Suprapubic skin (tissue), 4 donors: ENCODE results near the gene BAIAP2. TPM values are rescaled to one million over a fixed set of nuclear protein-coding genes. Genes with fewer than 3 reads are reported as not detected.

ENCODE experiments used
- DNase-seq, 2 donors: peaks; one replicate each; pipeline ENCODE4 v3.0.0-alpha.2; 2019; ENCODE audit warnings: low spot score in 2 of 2
- H3K27ac ChIP-seq: fragments of 200-600 bp; sonication (generic); one replicate; pipeline ENCODE4 v1.5.1; 2019
- H3K27me3 ChIP-seq: fragments of 200-600 bp; sonication (generic); one replicate; pipeline ENCODE4 v1.5.1; 2019
- H3K36me3 ChIP-seq: fragments of 200-600 bp; sonication (generic); one replicate; pipeline ENCODE4 v1.5.1; 2019
- H3K4me1 ChIP-seq: fragments of 200-600 bp; sonication (generic); one replicate; pipeline ENCODE4 v1.5.1; 2019
- H3K4me3 ChIP-seq: fragments of 200-600 bp; sonication (generic); one replicate; pipeline ENCODE4 v1.5.1; 2019; ENCODE audit warnings: mild to moderate bottlenecking
- H3K9me3 ChIP-seq: fragments of 200-600 bp; sonication (generic); one replicate; pipeline ENCODE4 v1.5.1; 2019
- EP300 ChIP-seq: sonication (generic); formaldehyde crosslinking; IDR thresholded peaks from one replicate; pipeline ENCODE4 v1.6.1; 2017; ENCODE audit warnings: antibody characterized with exemption
- POLR2A ChIP-seq, 2 donors: fragments of 450-650 bp; IDR thresholded peaks; one replicate each; pipeline ENCODE4 v1.6.1; 2017; ENCODE audit warnings: antibody characterized with exemption in 2 of 2, mild to moderate bottlenecking in 2 of 2, moderate library complexity in 2 of 2
- POLR2AphosphoS5 ChIP-seq, 3 donors: sonication (generic); formaldehyde crosslinking; IDR thresholded peaks; one replicate each; pipeline ENCODE4 v1.6.1; 2017; ENCODE audit warnings: antibody characterized with exemption in 3 of 3
- WGBS: methylation state at CpG from one replicate; pipeline ENCODE4 v1.1.5; 2018; 5-methylcytosine and 5-hydroxymethylcytosine counted together
- total RNA-seq, 4 donors: library from RNA; depleted of rRNA; stranded (reverse); fragments of >200 nt; gene quantifications; one replicate each; pipeline ENCODE4 v1.1.0, GENCODE V29; 2016
- TF ChIP-seq, protein P1 (sequence below), 2 donors: fragments of 200-600 bp in 1 of 2; fragments of 450-650 bp in 1 of 2; sonication (generic) in 1 of 2; IDR thresholded peaks; one replicate each; pipeline ENCODE4 v1.5.1; 2016 to 2019; ENCODE audit warnings: antibody characterized with exemption in 2 of 2, mild to moderate bottlenecking in 1 of 2, moderate library complexity in 1 of 2

The BAIAP2 gene
- total RNA-seq, 4 donors from 2014 or later, result 214 to 283 (median 260) TPM

DNA sequence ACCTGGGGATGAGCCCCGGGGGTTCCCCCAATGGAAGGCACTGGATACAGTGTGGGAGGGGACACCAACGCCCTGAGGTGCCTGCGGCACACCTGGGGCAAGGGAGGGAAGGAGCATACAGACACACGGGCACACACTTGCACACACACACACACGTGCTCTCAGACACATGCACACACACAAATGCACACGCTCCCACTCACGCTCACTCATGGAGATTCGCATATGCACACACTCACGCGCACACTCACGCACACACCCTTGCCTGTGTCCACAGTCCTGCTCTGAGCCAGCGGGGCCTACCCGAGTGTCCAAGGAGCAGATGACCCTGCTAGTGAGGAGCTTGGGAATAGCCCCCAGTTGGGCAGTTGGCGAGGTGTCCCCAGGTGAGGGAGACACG is 113.6 kb downstream of the BAIAP2 start:
- H3K9me3 ChIP-seq, result no peaks in the 10 kb centered on the region
- no peak overlapping the region for H3K4me3 ChIP-seq
- TF ChIP-seq, protein P1, sequence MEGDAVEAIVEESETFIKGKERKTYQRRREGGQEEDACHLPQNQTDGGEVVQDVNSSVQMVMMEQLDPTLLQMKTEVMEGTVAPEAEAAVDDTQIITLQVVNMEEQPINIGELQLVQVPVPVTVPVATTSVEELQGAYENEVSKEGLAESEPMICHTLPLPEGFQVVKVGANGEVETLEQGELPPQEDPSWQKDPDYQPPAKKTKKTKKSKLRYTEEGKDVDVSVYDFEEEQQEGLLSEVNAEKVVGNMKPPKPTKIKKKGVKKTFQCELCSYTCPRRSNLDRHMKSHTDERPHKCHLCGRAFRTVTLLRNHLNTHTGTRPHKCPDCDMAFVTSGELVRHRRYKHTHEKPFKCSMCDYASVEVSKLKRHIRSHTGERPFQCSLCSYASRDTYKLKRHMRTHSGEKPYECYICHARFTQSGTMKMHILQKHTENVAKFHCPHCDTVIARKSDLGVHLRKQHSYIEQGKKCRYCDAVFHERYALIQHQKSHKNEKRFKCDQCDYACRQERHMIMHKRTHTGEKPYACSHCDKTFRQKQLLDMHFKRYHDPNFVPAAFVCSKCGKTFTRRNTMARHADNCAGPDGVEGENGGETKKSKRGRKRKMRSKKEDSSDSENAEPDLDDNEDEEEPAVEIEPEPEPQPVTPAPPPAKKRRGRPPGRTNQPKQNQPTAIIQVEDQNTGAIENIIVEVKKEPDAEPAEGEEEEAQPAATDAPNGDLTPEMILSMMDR (IDR thresholded peaks at IDR 0.05), result no peak
- TF ChIP-seq POLR2AphosphoS5 (IDR thresholded peaks at IDR 0.05) (no peak), EP300 (no peak), POLR2A (IDR thresholded peaks at IDR 0.05) (no peak)
- WGBS, result 61% methylated on average over 3 of the region's 15 CpGs
- H3K27me3 ChIP-seq, result peaks cover 18% of the 10 kb centered on the region
- H3K36me3 ChIP-seq, result no peaks in the 10 kb centered on the region
- no peak for DNase-seq
- H3K27ac ChIP-seq, result no peak overlapping the region
- H3K4me1 ChIP-seq, result peaks cover 5% of the 10 kb centered on the region

DNA sequence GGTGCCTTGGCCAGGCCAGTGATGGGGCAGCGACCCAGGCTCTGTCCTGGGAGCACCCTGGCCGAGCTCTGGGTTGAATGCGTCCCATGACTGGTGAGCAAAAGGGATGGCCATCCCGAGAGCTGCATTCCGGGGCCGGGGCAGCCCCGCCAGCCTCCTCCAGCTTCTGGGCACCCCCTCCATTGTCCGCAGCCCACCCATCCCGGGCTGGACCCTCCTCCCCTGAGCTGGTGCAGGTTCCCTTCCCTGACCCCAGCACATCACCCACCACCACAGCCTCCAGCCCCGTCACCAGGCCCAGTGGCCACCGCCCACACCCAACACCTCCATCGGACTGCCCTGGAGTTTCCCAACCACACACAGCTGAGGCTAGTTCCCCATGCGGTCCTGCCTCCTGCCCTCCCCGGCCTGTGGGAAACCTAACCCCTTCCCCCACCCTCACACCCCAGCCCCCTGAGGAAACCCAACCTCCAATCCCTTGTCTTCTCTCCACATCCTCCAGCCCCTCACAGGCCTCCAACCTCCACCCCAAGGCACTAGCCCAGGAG is 114.1 kb downstream of the BAIAP2 start:
- Histone ChIP-seq H3K27me3 (peaks cover 18% of the 10 kb centered on the region), H3K27ac (no peak overlapping the region), H3K4me1 (peaks cover 5% of the 10 kb centered on the region), H3K9me3 (no peaks in the 10 kb centered on the region), H3K4me3 (no peak overlapping the region), H3K36me3 (no peaks in the 10 kb centered on the region)
- no peak for DNase-seq
- TF ChIP-seq, protein P1 (IDR thresholded peaks at IDR 0.05), result no peak
- TF ChIP-seq EP300, result no peak
- no peak for TF ChIP-seq POLR2AphosphoS5 (IDR thresholded peaks at IDR 0.05)
- TF ChIP-seq POLR2A (IDR thresholded peaks at IDR 0.05), result no peak
- 84% methylated on average over 10 of the region's 14 CpGs for WGBS

DNA sequence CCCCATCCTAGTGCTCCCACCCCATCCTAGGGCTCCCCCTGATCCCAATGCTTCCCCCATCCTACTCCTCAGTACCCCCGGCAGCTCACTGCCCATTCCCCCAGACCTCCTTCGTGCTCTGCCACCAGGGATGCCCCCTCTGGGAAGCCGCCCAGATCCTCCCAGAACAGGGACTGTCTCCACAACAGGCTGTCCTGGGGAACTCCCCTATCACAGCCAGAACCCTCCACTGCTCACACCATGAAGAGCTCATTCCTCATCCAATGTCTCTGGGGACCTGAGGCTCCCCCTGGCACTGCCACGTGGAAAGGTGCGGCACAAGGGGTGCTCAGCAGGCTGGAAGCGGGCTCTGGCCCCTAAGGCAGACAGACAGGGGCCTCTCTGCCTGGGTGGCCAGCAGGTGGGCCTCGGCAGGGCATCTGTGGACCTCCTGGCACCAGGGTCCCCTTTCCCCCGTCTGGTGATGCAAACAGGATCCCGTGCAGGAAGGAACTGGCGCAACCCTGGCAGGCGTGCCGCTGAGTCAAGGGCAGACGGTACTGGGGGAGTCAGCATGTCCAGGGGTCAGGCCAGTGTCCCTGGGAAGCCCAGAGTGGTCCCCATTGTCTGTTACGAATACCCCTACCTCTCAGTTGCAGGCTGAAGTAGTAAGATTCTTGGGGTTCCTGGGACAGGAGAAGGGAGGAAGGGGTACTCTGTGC is 115.6 kb downstream of the BAIAP2 start:
- TF ChIP-seq, protein P1 (IDR thresholded peaks at IDR 0.05), result no peak
- TF ChIP-seq POLR2AphosphoS5 (IDR thresholded peaks at IDR 0.05) (no peak), EP300 (no peak), POLR2A (IDR thresholded peaks at IDR 0.05) (no peak)
- 95% methylated on average over 3 of the region's 14 CpGs for WGBS
- no peaks in the 10 kb centered on the region for H3K36me3 ChIP-seq
- no peaks in the 10 kb centered on the region for H3K9me3 ChIP-seq
- no peak overlapping the region for H3K4me3 ChIP-seq
- peaks cover 18% of the 10 kb centered on the region for H3K27me3 ChIP-seq
- H3K27ac ChIP-seq, result no peak overlapping the region
- peaks cover 5% of the 10 kb centered on the region for H3K4me1 ChIP-seq
- DNase-seq, result no peak

DNA sequence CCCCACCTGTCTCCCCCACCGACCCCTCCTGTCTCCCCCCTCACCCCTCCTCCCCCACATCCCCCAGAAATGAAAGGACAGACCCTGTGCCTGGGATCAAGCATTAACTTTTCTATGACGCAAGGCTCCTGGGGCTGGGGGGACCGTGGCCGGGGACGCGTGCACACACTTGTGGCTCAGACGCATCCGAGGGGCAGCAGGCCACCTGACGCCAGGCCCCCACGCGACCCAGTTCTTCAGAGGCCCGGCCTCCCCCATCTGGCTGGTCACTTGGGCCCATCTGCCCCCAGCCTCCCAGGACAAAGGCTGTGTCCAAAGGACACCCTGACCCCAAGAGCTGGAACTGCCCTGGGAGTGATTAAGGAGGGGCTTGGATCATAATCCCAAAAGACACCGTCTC is 116.3 kb downstream of the BAIAP2 start:
- no peak for DNase-seq
- no peaks in the 10 kb centered on the region for H3K9me3 ChIP-seq
- TF ChIP-seq POLR2AphosphoS5 (IDR thresholded peaks at IDR 0.05) (no peak), EP300 (no peak), POLR2A (IDR thresholded peaks at IDR 0.05) (no peak)
- TF ChIP-seq, protein P1 (IDR thresholded peaks at IDR 0.05), result no peak
- H3K36me3 ChIP-seq, result no peaks in the 10 kb centered on the region
- peaks cover 5% of the 10 kb centered on the region for H3K4me1 ChIP-seq
- H3K27me3 ChIP-seq, result peaks cover 18% of the 10 kb centered on the region
- WGBS, result 81% methylated on average over 4 of the region's 13 CpGs
- H3K4me3 ChIP-seq, result no peak overlapping the region
- no peak overlapping the region for H3K27ac ChIP-seq

DNA sequence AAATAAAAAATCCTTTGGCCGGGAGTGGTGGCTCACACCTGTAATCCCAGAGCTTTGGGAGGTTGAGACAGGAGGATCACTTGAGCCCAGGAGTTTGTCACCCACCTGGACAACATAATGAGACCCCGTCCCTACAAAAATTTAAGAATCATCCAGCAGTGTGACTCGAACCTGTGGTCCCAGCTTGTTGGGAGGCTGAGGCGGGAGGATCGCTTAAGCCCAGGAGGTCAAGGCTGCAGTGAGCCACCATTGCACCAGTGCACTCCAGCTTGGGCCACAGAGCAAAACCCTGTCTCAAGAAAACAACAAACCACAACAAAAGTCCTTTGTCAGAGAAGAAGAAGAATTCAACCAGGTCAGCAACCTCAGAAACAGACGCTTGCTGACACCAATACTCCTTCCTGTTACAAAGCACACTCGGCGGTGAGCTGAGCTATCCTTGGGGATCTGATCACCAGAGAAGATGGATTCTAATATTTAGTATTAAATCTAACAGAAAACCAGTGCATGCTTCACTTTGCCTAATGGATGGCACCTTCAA is 117.4 kb downstream of the BAIAP2 start:
- 73% methylated on average over 8 of the region's 8 CpGs for WGBS

More for the DNA sequence above, 117.4 kb downstream of the BAIAP2 start:
- no peaks in the 10 kb centered on the region for H3K36me3 ChIP-seq
- H3K4me1 ChIP-seq, result peaks cover 5% of the 10 kb centered on the region
- DNase-seq, result no peak
- no peak overlapping the region for H3K4me3 ChIP-seq
- peaks cover 18% of the 10 kb centered on the region for H3K27me3 ChIP-seq
- TF ChIP-seq POLR2AphosphoS5 (IDR thresholded peaks at IDR 0.05), result no peak
- H3K9me3 ChIP-seq, result no peaks in the 10 kb centered on the region
- H3K27ac ChIP-seq, result no peak overlapping the region
